Neural cell (in vitro differentiated cells): ENCODE data around the gene IL1A. TPM values are rescaled to one million over a fixed set of nuclear protein-coding genes. Genes with fewer than 3 reads are reported as not detected.

Experiments
- H2AFZ ChIP-seq: fragments of 200-600, 300-800 bp; sonication (generic), shearing (Covaris generic); 2 replicates; pipeline ENCODE4 v1.6.0; 2014; ENCODE audit warnings: low read depth, mild to moderate bottlenecking, antibody characterized with exemption, low read length, moderate library complexity
- H3F3A ChIP-seq: fragments of 200-600 bp; shearing (Covaris generic); 2 replicates; pipeline ENCODE4 v1.6.1; 2016; ENCODE audit warnings: mild to moderate bottlenecking, moderate library complexity, mixed read lengths, antibody characterized with exemption, low read length; ENCODE audit not compliant: insufficient read depth, poor library complexity, severe bottlenecking
- H3K27ac ChIP-seq: fragments of 200-600, 300-800 bp; sonication (generic), shearing (Covaris generic); 2 replicates; pipeline ENCODE4 v1.5.1; 2014; ENCODE audit warnings: mild to moderate bottlenecking, low read length, moderate library complexity
- H3K27me3 ChIP-seq: fragments of 300-800, 200-600 bp; sonication (generic), shearing (Covaris generic); 2 replicates; pipeline ENCODE4 v1.6.0; 2014; ENCODE audit warnings: mild to moderate bottlenecking, low read depth, low read length, moderate library complexity; ENCODE audit not compliant: insufficient read depth
- H3K36me3 ChIP-seq: fragments of 300-800, 200-600 bp; sonication (generic), shearing (Covaris generic); 2 replicates; pipeline ENCODE4 v1.5.1; 2014; ENCODE audit warnings: mild to moderate bottlenecking, antibody characterized with exemption, low read length, moderate library complexity; ENCODE audit not compliant: insufficient read depth
- H3K4me2 ChIP-seq: fragments of 300-800, 200-600 bp; sonication (generic), shearing (Covaris generic); 2 replicates; pipeline ENCODE4 v1.6.0; 2014; ENCODE audit warnings: mild to moderate bottlenecking, low read length
- H3K4me3 ChIP-seq: fragments of 300-800, 200-600 bp; sonication (generic), shearing (Covaris generic); 2 replicates; pipeline ENCODE4 v1.5.1; 2014; ENCODE audit warnings: mild to moderate bottlenecking, low read length, moderate library complexity
- H3K79me2 ChIP-seq: fragments of 200-600 bp; shearing (Covaris generic); replicated peaks from 2 replicates; pipeline ENCODE4 v1.6.0; 2014; ENCODE audit warnings: mild to moderate bottlenecking, low read length, moderate library complexity; ENCODE audit not compliant: insufficient read depth
- H3K9ac ChIP-seq: fragments of 300-800, 200-600 bp; sonication (generic), shearing (Covaris generic); 2 replicates; pipeline ENCODE4 v1.6.1; 2016; ENCODE audit warnings: mild to moderate bottlenecking, low read length, mixed read lengths
- H3K9me2 ChIP-seq: fragments of 200-600 bp; shearing (Covaris generic); 2 replicates; pipeline ENCODE4 v1.6.1; 2016; ENCODE audit warnings: mild to moderate bottlenecking, low read length, mixed read lengths; ENCODE audit not compliant: insufficient read depth
- H3K9me3 ChIP-seq: fragments of 200-600, 300-800 bp; sonication (generic), shearing (Covaris generic); 2 replicates; pipeline ENCODE4 v1.6.1; 2016; ENCODE audit warnings: mild to moderate bottlenecking, mixed run types, low read length, moderate library complexity, mixed read lengths
- H4K20me1 ChIP-seq: fragments of 200-600 bp; shearing (Covaris generic); 2 replicates; pipeline ENCODE4 v1.6.1; 2016; ENCODE audit warnings: mild to moderate bottlenecking, mixed run types; ENCODE audit not compliant: insufficient read depth
- EP300 ChIP-seq: fragments of 450-650 bp; conservative IDR thresholded peaks from 2 replicates; pipeline ENCODE4 v1.6.1; 2014; ENCODE audit warnings: antibody characterized with exemption, mild to moderate bottlenecking, moderate library complexity; ENCODE audit not compliant: poor library complexity, severe bottlenecking
- EZH2 ChIP-seq: fragments of 200-600, 300-800 bp; shearing (Covaris generic), sonication (generic); IDR thresholded peaks from 2 replicates; pipeline ENCODE4 v1.6.1; 2014; ENCODE audit warnings: antibody characterized with exemption, low read length, borderline replicate concordance, mild to moderate bottlenecking; ENCODE audit not compliant: insufficient read depth, poor library complexity, severe bottlenecking
- MXI1 ChIP-seq: fragments of 450-650 bp; conservative IDR thresholded peaks from 2 replicates; pipeline ENCODE4 v1.6.1; 2014; ENCODE audit warnings: antibody characterized with exemption, mild to moderate bottlenecking; ENCODE audit not compliant: poor library complexity, severe bottlenecking
- POLR2AphosphoS5 ChIP-seq: IDR thresholded peaks from 2 replicates; pipeline ENCODE4 v1.6.1; 2012
- RAD21 ChIP-seq: fragments of 450-650 bp; conservative IDR thresholded peaks from 2 replicates; pipeline ENCODE4 v1.6.1; 2014; ENCODE audit warnings: antibody characterized with exemption, mild to moderate bottlenecking, moderate library complexity
- SMC3 ChIP-seq: fragments of 450-650 bp; conservative IDR thresholded peaks from 2 replicates; pipeline ENCODE4 v1.6.1; 2014; ENCODE audit warnings: antibody characterized with exemption, mild to moderate bottlenecking, moderate library complexity; ENCODE audit not compliant: poor library complexity
- TAF1 ChIP-seq: IDR thresholded peaks from 2 replicates; pipeline ENCODE4 v1.6.1; 2012; ENCODE audit warnings: low read depth
- polyA plus RNA-seq: library from polyadenylated mRNA; depleted of rRNA; stranded (reverse); fragments of >200 nt; gene quantifications from 2 replicates; pipeline ENCODE4 v1.2.3, GENCODE V29; 2014
- TF ChIP-seq, protein P1 (sequence below): fragments of 450-650 bp; IDR thresholded peaks from 2 replicates; pipeline ENCODE4 v1.5.1; 2014; ENCODE audit warnings: antibody characterized with exemption, mild to moderate bottlenecking, moderate library complexity; ENCODE audit not compliant: poor library complexity, severe bottlenecking
- TF ChIP-seq, protein P2 (sequence below): IDR thresholded peaks from 2 replicates; pipeline ENCODE4 v1.6.1; 2012; ENCODE audit warnings: borderline replicate concordance

IL1A gene
- polyA plus RNA-seq, 1 donor from 2014 or later = 0.14 TPM

DNA sequence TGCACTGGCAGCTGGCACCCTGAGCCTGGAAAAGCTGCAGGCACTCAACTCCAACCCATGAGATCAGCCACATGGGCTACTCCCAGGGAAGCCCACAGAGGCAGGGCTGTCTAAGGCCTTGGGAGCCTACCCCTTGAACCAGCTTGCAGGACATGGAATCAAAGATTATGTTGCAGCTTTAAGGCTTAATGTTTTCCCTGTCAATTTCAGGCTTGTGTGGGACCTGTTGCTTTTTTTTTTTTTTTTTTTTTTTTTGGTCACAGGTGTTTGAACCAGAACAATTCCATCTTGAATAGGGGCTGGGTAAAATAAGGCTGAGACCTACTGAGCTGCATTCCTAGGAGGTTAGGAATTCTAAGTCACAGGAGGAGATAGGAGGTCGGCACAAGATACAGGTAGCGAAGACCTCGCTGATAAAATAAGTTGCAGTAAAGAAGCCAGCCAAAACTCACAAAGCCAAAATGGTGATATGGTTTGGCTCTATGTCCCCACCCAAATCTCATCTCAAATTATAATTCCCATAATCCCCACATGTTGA lies 7.5 kb upstream of the IL1A start:
- H3K79me2 ChIP-seq = no peaks in the 10 kb centered on the region
- no peaks in the 10 kb centered on the region for H3K9me2 ChIP-seq
- TF ChIP-seq POLR2AphosphoS5 (no peak), RAD21 (no peak), MXI1 (no peak), TAF1 (no peak), EP300 (no peak), EZH2 (no peak), SMC3 (no peak)
- TF ChIP-seq, protein P1, sequence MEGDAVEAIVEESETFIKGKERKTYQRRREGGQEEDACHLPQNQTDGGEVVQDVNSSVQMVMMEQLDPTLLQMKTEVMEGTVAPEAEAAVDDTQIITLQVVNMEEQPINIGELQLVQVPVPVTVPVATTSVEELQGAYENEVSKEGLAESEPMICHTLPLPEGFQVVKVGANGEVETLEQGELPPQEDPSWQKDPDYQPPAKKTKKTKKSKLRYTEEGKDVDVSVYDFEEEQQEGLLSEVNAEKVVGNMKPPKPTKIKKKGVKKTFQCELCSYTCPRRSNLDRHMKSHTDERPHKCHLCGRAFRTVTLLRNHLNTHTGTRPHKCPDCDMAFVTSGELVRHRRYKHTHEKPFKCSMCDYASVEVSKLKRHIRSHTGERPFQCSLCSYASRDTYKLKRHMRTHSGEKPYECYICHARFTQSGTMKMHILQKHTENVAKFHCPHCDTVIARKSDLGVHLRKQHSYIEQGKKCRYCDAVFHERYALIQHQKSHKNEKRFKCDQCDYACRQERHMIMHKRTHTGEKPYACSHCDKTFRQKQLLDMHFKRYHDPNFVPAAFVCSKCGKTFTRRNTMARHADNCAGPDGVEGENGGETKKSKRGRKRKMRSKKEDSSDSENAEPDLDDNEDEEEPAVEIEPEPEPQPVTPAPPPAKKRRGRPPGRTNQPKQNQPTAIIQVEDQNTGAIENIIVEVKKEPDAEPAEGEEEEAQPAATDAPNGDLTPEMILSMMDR = no peak
- TF ChIP-seq, protein P2, sequence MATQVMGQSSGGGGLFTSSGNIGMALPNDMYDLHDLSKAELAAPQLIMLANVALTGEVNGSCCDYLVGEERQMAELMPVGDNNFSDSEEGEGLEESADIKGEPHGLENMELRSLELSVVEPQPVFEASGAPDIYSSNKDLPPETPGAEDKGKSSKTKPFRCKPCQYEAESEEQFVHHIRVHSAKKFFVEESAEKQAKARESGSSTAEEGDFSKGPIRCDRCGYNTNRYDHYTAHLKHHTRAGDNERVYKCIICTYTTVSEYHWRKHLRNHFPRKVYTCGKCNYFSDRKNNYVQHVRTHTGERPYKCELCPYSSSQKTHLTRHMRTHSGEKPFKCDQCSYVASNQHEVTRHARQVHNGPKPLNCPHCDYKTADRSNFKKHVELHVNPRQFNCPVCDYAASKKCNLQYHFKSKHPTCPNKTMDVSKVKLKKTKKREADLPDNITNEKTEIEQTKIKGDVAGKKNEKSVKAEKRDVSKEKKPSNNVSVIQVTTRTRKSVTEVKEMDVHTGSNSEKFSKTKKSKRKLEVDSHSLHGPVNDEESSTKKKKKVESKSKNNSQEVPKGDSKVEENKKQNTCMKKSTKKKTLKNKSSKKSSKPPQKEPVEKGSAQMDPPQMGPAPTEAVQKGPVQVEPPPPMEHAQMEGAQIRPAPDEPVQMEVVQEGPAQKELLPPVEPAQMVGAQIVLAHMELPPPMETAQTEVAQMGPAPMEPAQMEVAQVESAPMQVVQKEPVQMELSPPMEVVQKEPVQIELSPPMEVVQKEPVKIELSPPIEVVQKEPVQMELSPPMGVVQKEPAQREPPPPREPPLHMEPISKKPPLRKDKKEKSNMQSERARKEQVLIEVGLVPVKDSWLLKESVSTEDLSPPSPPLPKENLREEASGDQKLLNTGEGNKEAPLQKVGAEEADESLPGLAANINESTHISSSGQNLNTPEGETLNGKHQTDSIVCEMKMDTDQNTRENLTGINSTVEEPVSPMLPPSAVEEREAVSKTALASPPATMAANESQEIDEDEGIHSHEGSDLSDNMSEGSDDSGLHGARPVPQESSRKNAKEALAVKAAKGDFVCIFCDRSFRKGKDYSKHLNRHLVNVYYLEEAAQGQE = no peak
- H3K27ac ChIP-seq = no peak overlapping the region
- no peak overlapping the region for H2AFZ ChIP-seq
- H3F3A ChIP-seq = no peaks in the 10 kb centered on the region
- H3K9ac ChIP-seq = no peak overlapping the region
- H3K4me2 ChIP-seq = no peak overlapping the region
- no peaks in the 10 kb centered on the region for H3K27me3 ChIP-seq
- no peaks in the 10 kb centered on the region for H3K36me3 ChIP-seq
- H3K4me3 ChIP-seq = no peak overlapping the region
- H4K20me1 ChIP-seq = no peaks in the 10 kb centered on the region
- H3K9me3 ChIP-seq = no peaks in the 10 kb centered on the region

DNA sequence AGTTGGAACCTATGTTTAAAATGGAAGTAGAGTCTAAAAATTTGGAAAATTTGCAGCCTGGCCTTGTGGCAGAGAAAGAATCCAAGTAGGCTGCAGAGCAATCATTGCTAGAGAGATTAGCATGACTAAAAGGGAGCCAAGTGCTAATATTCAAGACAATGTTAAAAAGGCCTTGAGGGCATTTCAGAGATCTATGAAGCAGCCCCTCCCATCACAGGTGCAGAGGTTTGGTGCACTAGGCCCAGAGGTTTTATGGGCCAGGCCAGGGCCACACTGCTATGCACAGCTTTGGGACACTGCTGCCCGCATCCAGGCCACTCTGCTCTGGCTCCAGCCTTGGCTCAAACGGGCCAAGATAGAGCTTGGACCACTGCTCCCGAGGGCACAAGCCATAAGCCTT lies 6.7 kb upstream of the IL1A start:
- no peak for TF ChIP-seq TAF1
- H3K4me2 ChIP-seq = no peak overlapping the region
- H3K9me2 ChIP-seq = no peaks in the 10 kb centered on the region
- no peaks in the 10 kb centered on the region for H3K79me2 ChIP-seq
- no peak overlapping the region for H3K4me3 ChIP-seq
- H2AFZ ChIP-seq = no peak overlapping the region
- H3K36me3 ChIP-seq = no peaks in the 10 kb centered on the region
- H3K9ac ChIP-seq = no peak overlapping the region
- H3K27ac ChIP-seq = no peak overlapping the region
- no peaks in the 10 kb centered on the region for H4K20me1 ChIP-seq
- H3F3A ChIP-seq = no peaks in the 10 kb centered on the region
- no peaks in the 10 kb centered on the region for H3K27me3 ChIP-seq
- no peaks in the 10 kb centered on the region for H3K9me3 ChIP-seq

DNA sequence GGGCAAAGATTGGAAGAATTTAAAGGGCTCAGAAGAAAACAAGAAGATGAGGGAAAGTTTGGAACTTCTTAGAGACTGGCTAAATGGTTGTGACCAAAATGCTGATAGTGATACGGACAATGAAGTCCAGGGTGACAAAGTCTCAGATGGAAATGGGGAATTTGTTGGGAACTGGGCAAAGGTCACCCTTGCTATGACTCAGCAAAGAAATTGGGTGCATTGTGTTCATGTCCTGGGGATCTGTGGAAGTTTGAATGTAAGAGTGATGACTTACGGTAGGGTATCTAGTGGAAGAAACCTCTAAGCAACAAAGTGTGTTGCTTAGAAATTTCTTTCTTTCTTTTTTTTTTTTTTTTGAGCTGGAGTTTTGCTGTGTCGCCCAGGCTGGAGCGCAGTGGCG lies 6.0 kb upstream of the IL1A start:
- Histone ChIP-seq H2AFZ (no peak overlapping the region), H3K9ac (no peak overlapping the region), H3K4me3 (no peak overlapping the region), H3K27me3 (no peaks in the 10 kb centered on the region), H3K4me2 (no peak overlapping the region), H3K27ac (no peak overlapping the region), H3K9me3 (no peaks in the 10 kb centered on the region), H3F3A (no peaks in the 10 kb centered on the region), H3K9me2 (no peaks in the 10 kb centered on the region), H4K20me1 (no peaks in the 10 kb centered on the region), H3K79me2 (no peaks in the 10 kb centered on the region), H3K36me3 (no peaks in the 10 kb centered on the region)
- TF ChIP-seq POLR2AphosphoS5 (no peak), TAF1 (no peak), MXI1 (no peak), SMC3 (no peak), RAD21 (no peak), EZH2 (no peak), EP300 (no peak)
- TF ChIP-seq, protein P2 = no peak
- TF ChIP-seq, protein P1 = no peak
